HG03196 (cell line): ENCODE measurements around the gene LYPD3.
"Not testable (repeated sequence)": the region's sequence is repeated elsewhere in the genome, so short reads cannot be mapped to it uniquely, and the experiment has no call there.

Experiments used
- ATAC-seq: cut with Tn5 transposase; IDR thresholded peaks from one replicate; pipeline ENCODE4 v1.9.1; 2021; ENCODE audit not compliant: unreplicated experiment

The LYPD3 gene

GRCh38 chr19:43465468-43466120 lies at the start of gene LYPD3:
TSS of gene LYPD3 (minus strand) at chr19:43465608. CDS start at chr19:43465571, 37 bp downstream.
- no peak for ATAC-seq

GRCh38 chr19:43512399-43512798 lies 47.0 kb upstream of the LYPD3 start:
- ATAC-seq, result not testable (repeated sequence)

GRCh38 chr19:43511324-43511723 lies 45.9 kb upstream of the LYPD3 start:
- no peak for ATAC-seq

GRCh38 chr19:43510713-43511112 lies 45.3 kb upstream of the LYPD3 start:
- no peak for ATAC-seq

GRCh38 chr19:43507880-43508279 lies 42.5 kb upstream of the LYPD3 start:
- no peak for ATAC-seq

DNA sequence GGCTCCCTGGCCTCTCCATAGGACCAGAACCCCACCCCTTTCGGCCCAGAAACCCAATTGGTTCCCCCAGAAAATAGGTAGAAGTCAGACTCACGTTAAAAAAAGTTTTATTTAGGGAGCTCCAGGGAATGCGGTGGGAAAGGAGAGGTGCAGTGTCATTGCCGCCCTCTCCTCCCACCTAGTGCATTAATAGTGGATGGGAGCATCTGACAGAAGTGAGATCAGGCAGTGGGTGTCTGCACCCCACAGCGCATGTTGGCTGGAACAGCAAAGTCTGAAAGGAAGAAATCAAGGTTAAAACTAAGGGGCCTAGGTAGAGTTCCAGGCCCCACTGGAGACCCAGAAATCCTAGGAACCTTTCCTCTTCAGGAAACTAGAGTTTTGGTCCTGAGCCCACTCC lies 41.2 kb upstream of the LYPD3 start:
- no peak for ATAC-seq

- ATAC-seq, result no peak
Measured at GRCh38 chr19:43505941-43506340, 40.5 kb upstream of the LYPD3 start.

- no peak for ATAC-seq
Measured at GRCh38 chr19:43505186-43505456, 39.7 kb upstream of the LYPD3 start.

- ATAC-seq, result peak; percentile 19
Measured at GRCh38 chr19:43504426-43505185, 39.2 kb upstream of the LYPD3 start, which contains the start of gene PHLDB3. TSS of gene PHLDB3 (minus strand) at chr19:43504746. CDS start at chr19:43504118, 628 bp downstream.

DNA sequence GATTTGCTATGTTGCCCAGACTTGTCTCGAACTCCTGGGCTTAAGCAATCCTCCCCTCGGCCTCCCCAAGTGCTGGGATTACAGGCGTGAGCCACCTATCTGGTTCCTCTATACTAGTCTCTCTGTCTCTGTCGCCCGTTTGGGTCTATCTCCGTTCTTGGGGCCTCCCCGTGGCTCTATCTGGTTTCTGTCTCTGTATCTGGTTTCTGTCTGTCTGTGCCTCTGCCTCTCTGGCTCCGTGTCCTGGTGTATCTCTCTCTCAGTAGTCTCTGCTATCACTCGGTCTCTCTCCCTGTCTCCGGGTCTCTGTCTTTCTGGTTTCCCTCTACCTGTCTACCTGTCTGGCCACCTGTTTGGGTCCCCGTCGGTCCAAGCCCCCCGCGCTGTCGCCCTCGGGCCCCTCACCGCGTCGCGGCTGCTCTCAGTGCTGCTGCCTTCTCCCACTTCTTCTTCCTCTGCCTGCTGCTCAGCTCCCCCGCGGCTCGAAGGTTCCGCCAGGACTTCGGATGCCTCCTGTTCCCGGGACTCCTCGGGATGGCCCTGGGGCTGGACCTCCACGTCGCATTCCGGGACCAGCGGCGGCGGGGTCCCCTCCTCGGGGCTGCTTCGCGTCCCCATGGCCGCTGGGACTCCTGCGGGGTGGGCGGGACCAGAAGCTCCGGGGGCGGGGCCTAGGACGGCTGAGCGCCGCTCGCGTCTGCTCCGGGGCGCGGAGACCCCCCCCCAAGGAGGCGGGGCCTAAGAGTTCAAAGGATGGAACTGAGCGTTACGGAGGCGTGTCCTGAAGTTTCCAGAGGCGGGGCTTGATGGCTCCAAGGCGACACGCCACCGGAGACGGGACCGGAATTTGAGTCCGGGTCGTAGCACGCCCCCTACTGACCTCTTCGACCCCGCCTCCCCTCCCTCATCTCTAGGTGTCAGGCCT lies 38.4 kb upstream of the LYPD3 start:
- ATAC-seq, result peak; percentile 77

- no peak for ATAC-seq
Measured at GRCh38 chr19:43502419-43502976, 37.1 kb upstream of the LYPD3 start.

- no peak for ATAC-seq
Measured at GRCh38 chr19:43501661-43502418, 36.4 kb upstream of the LYPD3 start.

DNA sequence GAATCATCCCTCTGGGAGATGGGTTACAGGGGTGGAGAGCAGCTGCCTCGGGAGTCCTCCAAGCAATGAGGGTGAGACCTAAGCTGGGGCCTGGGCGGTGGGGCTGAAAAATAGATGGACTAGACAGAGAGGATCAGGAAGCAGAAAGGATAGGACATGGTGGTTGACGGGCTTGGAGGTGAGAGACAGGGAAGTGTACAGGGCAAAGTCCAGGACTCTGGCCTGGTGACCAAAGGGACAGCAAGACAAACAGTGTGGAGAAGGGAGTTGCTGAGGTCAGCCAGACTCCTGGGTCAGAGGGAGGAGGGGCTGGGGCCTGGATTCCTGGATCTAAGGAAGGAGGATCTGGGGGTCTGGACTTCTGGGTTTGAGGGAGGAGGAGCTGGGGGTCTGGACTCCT lies 33.6 kb upstream of the LYPD3 start:
- ATAC-seq, result no peak

DNA sequence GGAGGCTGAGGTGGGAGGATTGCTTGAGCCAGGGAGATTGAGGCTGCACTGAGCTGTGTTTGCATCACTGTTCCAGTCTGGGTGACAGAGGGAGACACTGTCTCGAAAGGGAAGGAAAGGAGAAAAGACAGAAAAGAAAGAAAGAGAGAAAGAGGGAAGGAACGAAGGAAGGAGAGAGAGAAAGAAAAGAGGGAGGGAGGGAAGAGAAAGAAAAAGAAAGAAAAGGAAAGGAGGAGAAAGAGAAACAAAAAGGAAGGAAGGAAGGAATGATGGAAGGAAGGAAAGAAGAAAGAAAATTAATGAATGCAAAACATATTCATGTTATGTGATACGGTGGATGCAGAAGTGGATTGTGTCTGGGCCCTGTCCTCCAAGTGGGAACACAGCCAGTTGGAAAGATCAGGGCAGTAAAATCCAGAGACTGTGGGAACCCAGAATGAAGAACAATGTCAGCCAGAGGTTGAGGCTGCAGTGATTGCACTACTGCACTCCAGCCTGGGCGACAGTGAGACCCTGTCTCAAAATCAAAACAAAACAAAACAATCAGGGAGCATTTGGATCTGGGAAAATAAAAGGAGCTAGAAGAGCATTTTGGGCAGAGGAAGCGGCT lies 32.9 kb upstream of the LYPD3 start:
- no peak for ATAC-seq

- ATAC-seq, result no peak
Measured at GRCh38 chr19:43496960-43497359, 31.6 kb upstream of the LYPD3 start.

DNA sequence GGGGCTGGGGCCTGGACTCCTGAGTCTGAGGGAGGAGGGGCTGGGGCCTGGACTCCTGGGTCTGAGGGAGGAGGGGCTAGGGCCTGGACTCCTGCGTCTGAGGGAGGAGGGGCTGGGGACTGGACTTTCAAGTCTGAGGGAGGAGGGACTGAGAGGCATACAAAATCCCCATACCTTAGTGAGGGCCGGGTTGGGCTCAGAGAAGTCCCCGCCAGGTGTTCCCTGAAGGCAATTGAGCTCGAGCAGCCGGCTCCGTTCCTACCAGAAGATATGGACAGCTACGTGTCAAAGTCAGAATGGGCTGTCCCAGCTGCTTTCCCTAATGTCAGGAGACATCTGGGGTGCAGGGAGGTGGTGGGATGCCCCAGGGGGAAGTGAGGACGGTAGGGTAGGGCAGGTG lies 29.7 kb upstream of the LYPD3 start:
- ATAC-seq, result no peak

DNA sequence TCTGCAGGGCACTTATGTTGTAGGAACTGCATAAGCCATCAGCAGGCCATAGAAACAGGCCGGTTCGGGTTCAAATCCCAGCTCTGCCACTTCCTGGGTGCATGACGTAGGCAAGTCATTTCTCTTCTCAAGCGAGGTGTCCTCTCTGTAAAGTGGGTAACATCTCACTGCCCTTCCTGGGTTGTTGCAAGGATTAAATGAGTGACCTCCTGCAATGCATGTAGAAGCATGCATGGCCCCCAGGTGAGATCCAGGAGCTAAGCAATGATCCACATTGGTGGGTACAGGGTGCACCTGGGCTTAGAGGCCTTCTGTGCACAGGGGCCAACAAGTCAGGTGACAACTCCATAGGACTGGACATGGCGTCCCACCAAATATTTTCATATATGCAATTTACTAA lies 25.4 kb upstream of the LYPD3 start:
- ATAC-seq, result no peak

- no peak for ATAC-seq
Measured at GRCh38 chr19:43489979-43490599, 24.7 kb upstream of the LYPD3 start.

GRCh38 chr19:43489310-43489709 lies 23.9 kb upstream of the LYPD3 start:
- ATAC-seq, result no peak

DNA sequence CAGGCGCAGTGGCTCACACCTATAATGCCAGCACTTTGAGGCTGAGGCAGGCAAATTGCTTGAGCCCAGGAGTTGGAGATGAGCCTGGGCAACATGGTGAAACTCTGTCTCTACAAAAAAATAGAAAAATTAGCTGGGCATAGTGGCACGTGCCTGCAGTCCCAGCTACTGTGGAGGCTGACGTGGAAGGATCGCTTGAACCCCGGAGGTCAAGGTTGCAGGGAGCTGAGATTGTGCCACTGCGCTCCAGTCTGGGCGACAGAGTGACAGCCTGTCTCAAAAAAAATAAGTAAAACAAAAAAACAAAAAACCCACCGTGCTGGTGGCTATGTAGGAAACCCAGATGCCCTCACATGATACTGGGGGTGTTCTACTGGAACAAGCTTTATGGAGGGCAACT lies 22.8 kb upstream of the LYPD3 start:
- no peak for ATAC-seq
